Trophoblast cell (in vitro differentiated cells and primary cell): Measurements from ENCODE around the gene FAM204A.

Source experiments
- DNase-seq, 2 donors: peaks; one replicate each; pipeline ENCODE4 v3.0.0-alpha.2; 2016
- H2AFZ ChIP-seq: 2 replicates; pipeline ENCODE4 v1.6.1; 2013; ENCODE audit warnings: low read length, moderate library complexity, mild to moderate bottlenecking; ENCODE audit not compliant: insufficient read depth, poor library complexity
- H2AK5ac ChIP-seq: 2 replicates; pipeline ENCODE4 v1.6.1; 2013; ENCODE audit warnings: mild to moderate bottlenecking, low read length
- H2BK120ac ChIP-seq: 2 replicates; pipeline ENCODE4 v1.6.1; 2013; ENCODE audit warnings: low read length, mild to moderate bottlenecking, moderate library complexity; ENCODE audit not compliant: insufficient read depth, poor library complexity
- H2BK12ac ChIP-seq: 2 replicates; pipeline ENCODE4 v1.6.1; 2013; ENCODE audit warnings: mild to moderate bottlenecking, low read length, moderate library complexity
- H2BK5ac ChIP-seq: 2 replicates; pipeline ENCODE4 v1.6.1; 2013; ENCODE audit warnings: low read length, low read depth, moderate library complexity, mild to moderate bottlenecking; ENCODE audit not compliant: poor library complexity
- H3K14ac ChIP-seq: 2 replicates; pipeline ENCODE4 v1.6.1; 2013; ENCODE audit warnings: mild to moderate bottlenecking, low read length
- H3K18ac ChIP-seq: 2 replicates; pipeline ENCODE4 v1.6.1; 2013; ENCODE audit warnings: mild to moderate bottlenecking, low read length
- H3K23ac ChIP-seq: 2 replicates; pipeline ENCODE4 v1.6.1; 2013; ENCODE audit warnings: low read length
- H3K27ac ChIP-seq: 2 replicates; pipeline ENCODE4 v1.5.1; 2013; ENCODE audit warnings: low read depth, mild to moderate bottlenecking, inconsistent platforms, low read length, moderate library complexity
- H3K27me3 ChIP-seq: 2 replicates; pipeline ENCODE4 v1.6.1; 2013; ENCODE audit warnings: inconsistent platforms, mild to moderate bottlenecking, low read length, moderate library complexity; ENCODE audit not compliant: insufficient read depth
- H3K36me3 ChIP-seq, 2 experiments: 1 replicate in 1 of 2; 2 replicates in 1 of 2; pipeline ENCODE4 v1.6.1; 2013; ENCODE audit warnings: low read length in 2 of 2, mild to moderate bottlenecking in 2 of 2, moderate library complexity in 1 of 2; ENCODE audit not compliant: insufficient read depth in 2 of 2, control insufficient read depth in 1 of 2
- H3K4ac ChIP-seq: 2 replicates; pipeline ENCODE4 v1.6.1; 2013; ENCODE audit warnings: low read depth, mild to moderate bottlenecking, low read length, moderate library complexity
- H3K4me1 ChIP-seq, 2 experiments: 1 replicate in 1 of 2; 2 replicates in 1 of 2; pipeline ENCODE4 v1.6.1; 2013; ENCODE audit warnings: low read length in 2 of 2, mild to moderate bottlenecking in 2 of 2, moderate library complexity in 1 of 2; ENCODE audit not compliant: insufficient read depth in 2 of 2, control insufficient read depth in 1 of 2
- H3K4me2 ChIP-seq: 2 replicates; pipeline ENCODE4 v1.6.1; 2013; ENCODE audit warnings: inconsistent platforms, mild to moderate bottlenecking, low read length, moderate library complexity
- H3K4me3 ChIP-seq: 2 replicates; pipeline ENCODE4 v1.5.1; 2013; ENCODE audit warnings: mild to moderate bottlenecking, low read depth, low read length, inconsistent platforms
- H3K79me1 ChIP-seq: one replicate; pipeline ENCODE4 v1.6.1; 2013; ENCODE audit warnings: low read length
- H3K79me2 ChIP-seq: 2 replicates; pipeline ENCODE4 v1.6.1; 2013; ENCODE audit warnings: low read length, mild to moderate bottlenecking; ENCODE audit not compliant: control insufficient read depth, insufficient read depth, poor library complexity
- H3K9ac ChIP-seq: 2 replicates; pipeline ENCODE4 v1.6.1; 2013; ENCODE audit warnings: mild to moderate bottlenecking, low read length
- H3K9me3 ChIP-seq: 2 replicates; pipeline ENCODE4 v1.6.1; 2013; ENCODE audit warnings: low read depth, mild to moderate bottlenecking, control low read depth, inconsistent platforms, low read length; ENCODE audit not compliant: insufficient read depth
- H4K12ac ChIP-seq: 2 replicates; pipeline ENCODE4 v1.6.1; 2013; ENCODE audit warnings: low read depth, mild to moderate bottlenecking, low read length, moderate library complexity
- H4K8ac ChIP-seq: 2 replicates; pipeline ENCODE4 v1.6.1; 2013; ENCODE audit warnings: low read depth, mild to moderate bottlenecking, low read length, moderate library complexity
- H4K91ac ChIP-seq: one replicate; pipeline ENCODE4 v1.6.1; 2013; ENCODE audit warnings: low read depth, mild to moderate bottlenecking, low read length, moderate library complexity
- WGBS: extraction: QIAGEN DNeasy Blood & Tissue Kit; methylation state at CpG from one replicate; pipeline ENCODE4 v1.1.7; 2013; ENCODE audit warnings: missing lambda C conversion rate; ENCODE audit not compliant: insufficient read length, insufficient coverage; ENCODE audit errors: extremely low coverage; 5-methylcytosine and 5-hydroxymethylcytosine counted together

FAM204A gene

DNA sequence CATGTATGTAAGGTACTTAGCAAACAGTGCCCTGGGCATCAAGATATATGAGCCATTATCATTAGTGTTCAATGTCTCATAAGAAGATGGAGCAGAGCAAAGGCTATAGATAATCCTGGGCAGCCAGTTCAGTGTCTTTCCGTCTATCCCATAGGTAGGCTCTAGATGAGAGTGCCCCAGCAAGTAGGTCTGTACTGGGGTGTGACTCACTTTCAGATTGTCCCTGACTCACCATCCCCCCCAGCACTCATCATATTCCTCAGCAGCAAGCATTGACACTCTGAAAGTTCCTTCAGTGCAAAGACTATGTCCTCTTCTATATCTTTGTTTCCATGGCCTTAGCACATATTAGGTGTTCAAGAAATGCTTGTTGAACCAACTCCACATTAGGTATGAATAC lies 20.0 kb upstream of the FAM204A start:
- Histone ChIP-seq H2BK120ac (no peak overlapping the region), H3K23ac (no peak overlapping the region), H3K4ac (no peak overlapping the region), H3K4me1 (no peaks in the 10 kb centered on the region), H3K4me3 (no peak overlapping the region), H3K18ac (no peak overlapping the region), H3K9me3 (no peaks in the 10 kb centered on the region), H3K4me2 (no peak overlapping the region), H2BK12ac (no peak overlapping the region), H4K91ac (no peak overlapping the region), H2AFZ (no peak overlapping the region), H3K14ac (no peak overlapping the region), H4K8ac (no peak overlapping the region), H3K79me1 (no peaks in the 10 kb centered on the region), H3K27me3 (no peaks in the 10 kb centered on the region), H4K12ac (no peak overlapping the region), H3K27ac (no peak overlapping the region), H3K36me3 (no peaks in the 10 kb centered on the region), H3K79me2 (no peaks in the 10 kb centered on the region), H2AK5ac (no peak overlapping the region), H2BK5ac (no peak overlapping the region), H3K9ac (no peak overlapping the region)
- DNase-seq, result no peak
- WGBS, result no CpG with 5 or more reads among the region's 1 CpG

DNA sequence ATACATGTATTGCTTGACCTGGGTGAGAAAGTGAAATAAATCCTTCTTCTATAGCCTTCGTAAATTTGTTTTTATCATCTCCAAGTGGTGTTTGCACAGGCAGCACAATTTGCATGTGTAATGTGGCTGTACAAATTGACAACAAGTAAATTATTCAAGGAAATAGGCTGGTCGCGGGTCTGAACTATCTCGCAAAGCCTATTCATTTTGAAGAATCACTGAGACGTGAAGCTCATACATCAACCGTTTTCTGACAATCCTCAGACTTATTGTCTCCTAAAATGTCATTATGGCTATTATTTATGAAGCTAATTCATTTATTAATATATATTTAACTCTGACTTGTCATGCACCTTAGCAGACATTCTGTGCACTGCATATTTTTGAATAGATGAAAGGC lies 16.2 kb upstream of the FAM204A start:
- H3K14ac ChIP-seq, result no peak overlapping the region
- no peaks in the 10 kb centered on the region for H3K36me3 ChIP-seq
- no peak overlapping the region for H2BK12ac ChIP-seq
- H3K27ac ChIP-seq, result no peak overlapping the region
- H3K79me1 ChIP-seq, result no peaks in the 10 kb centered on the region
- H3K27me3 ChIP-seq, result no peaks in the 10 kb centered on the region
- H2BK5ac ChIP-seq, result no peak overlapping the region
- no peak overlapping the region for H3K4ac ChIP-seq
- no peaks in the 10 kb centered on the region for H3K79me2 ChIP-seq
- no peak overlapping the region for H3K4me2 ChIP-seq
- no peak overlapping the region for H2AK5ac ChIP-seq
- no peaks in the 10 kb centered on the region for H3K4me1 ChIP-seq
- DNase-seq, result no peak
- no peak overlapping the region for H2AFZ ChIP-seq
- no peak overlapping the region for H3K4me3 ChIP-seq
- no peak overlapping the region for H3K9ac ChIP-seq
- H3K23ac ChIP-seq, result no peak overlapping the region
- no CpG with 5 or more reads among the region's 6 CpGs for WGBS
- no peak overlapping the region for H3K18ac ChIP-seq
- no peak overlapping the region for H2BK120ac ChIP-seq
- H4K8ac ChIP-seq, result no peak overlapping the region
- no peak overlapping the region for H4K12ac ChIP-seq
- H3K9me3 ChIP-seq, result no peaks in the 10 kb centered on the region
- H4K91ac ChIP-seq, result no peak overlapping the region

DNA sequence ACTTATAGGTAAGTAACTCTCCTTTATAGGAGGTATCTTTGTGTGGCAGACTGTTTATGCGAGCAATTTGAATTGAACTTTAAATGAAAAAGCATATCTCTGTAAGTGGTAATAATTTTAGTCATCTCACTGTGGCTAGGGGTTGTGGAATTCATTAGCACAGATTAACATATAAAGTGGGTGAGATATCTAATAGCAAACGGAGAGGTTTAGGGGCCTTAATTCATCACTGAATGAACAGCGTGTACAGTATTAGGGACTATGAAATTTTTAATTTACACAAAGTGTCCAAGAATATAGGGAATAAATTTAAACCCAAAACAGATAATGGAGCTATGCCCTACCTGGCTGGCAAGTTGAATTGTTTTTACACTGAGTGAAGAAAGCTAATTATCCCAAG lies 15.7 kb upstream of the FAM204A start:
- H3K79me2 ChIP-seq, result no peaks in the 10 kb centered on the region
- H2BK5ac ChIP-seq, result no peak overlapping the region
- no peak for DNase-seq
- no peak overlapping the region for H3K23ac ChIP-seq
- no peaks in the 10 kb centered on the region for H3K79me1 ChIP-seq
- no peak overlapping the region for H2BK12ac ChIP-seq
- no peak overlapping the region for H2AFZ ChIP-seq
- no peak overlapping the region for H4K12ac ChIP-seq
- H3K9me3 ChIP-seq, result no peaks in the 10 kb centered on the region
- no peaks in the 10 kb centered on the region for H3K36me3 ChIP-seq
- no peak overlapping the region for H3K4ac ChIP-seq
- no peak overlapping the region for H3K4me2 ChIP-seq
- H3K4me3 ChIP-seq, result no peak overlapping the region
- no peak overlapping the region for H4K91ac ChIP-seq
- H2BK120ac ChIP-seq, result no peak overlapping the region
- no peak overlapping the region for H3K18ac ChIP-seq
- H3K14ac ChIP-seq, result no peak overlapping the region
- H3K9ac ChIP-seq, result no peak overlapping the region
- H3K4me1 ChIP-seq, result no peaks in the 10 kb centered on the region
- H3K27ac ChIP-seq, result no peak overlapping the region
- no peaks in the 10 kb centered on the region for H3K27me3 ChIP-seq
- H2AK5ac ChIP-seq, result no peak overlapping the region
- no CpG with 5 or more reads among the region's 3 CpGs for WGBS
- H4K8ac ChIP-seq, result no peak overlapping the region

DNA sequence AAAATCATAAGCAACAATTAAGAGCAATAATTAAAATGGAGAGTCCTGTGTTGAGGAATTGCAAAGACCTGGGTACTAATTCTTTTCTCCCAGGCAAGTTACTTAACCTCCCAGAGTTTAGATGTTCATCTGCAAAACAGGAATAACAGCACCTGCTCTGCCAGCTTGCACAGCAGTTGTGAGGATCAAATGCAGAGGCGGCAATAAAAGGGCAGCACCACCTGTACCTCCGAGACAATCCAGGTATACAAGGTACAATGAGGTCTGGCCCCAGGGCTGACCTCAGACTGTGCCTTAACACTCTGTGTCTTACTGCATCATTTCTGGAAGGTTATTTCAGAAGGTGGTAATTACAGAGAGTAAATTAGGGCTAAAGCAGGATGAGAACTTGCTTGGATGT lies 14.5 kb upstream of the FAM204A start:
- H3K79me1 ChIP-seq, result no peaks in the 10 kb centered on the region
- no peak overlapping the region for H2BK120ac ChIP-seq
- no peak overlapping the region for H3K9ac ChIP-seq
- no peaks in the 10 kb centered on the region for H3K27me3 ChIP-seq
- no peaks in the 10 kb centered on the region for H3K4me1 ChIP-seq
- H4K91ac ChIP-seq, result no peak overlapping the region
- no peak overlapping the region for H3K27ac ChIP-seq
- no peak overlapping the region for H2BK5ac ChIP-seq
- H2AFZ ChIP-seq, result no peak overlapping the region
- WGBS, result no CpG with 5 or more reads among the region's 2 CpGs
- H3K4me2 ChIP-seq, result no peak overlapping the region
- H3K79me2 ChIP-seq, result no peaks in the 10 kb centered on the region
- H3K4ac ChIP-seq, result no peak overlapping the region
- H3K23ac ChIP-seq, result no peak overlapping the region
- H3K18ac ChIP-seq, result no peak overlapping the region
- H4K12ac ChIP-seq, result no peak overlapping the region
- H2AK5ac ChIP-seq, result no peak overlapping the region
- H2BK12ac ChIP-seq, result no peak overlapping the region
- DNase-seq, result no peak
- H3K36me3 ChIP-seq, result no peaks in the 10 kb centered on the region
- H3K4me3 ChIP-seq, result no peak overlapping the region
- H3K9me3 ChIP-seq, result no peaks in the 10 kb centered on the region
- H3K14ac ChIP-seq, result no peak overlapping the region
- no peak overlapping the region for H4K8ac ChIP-seq
